Stimulated activated CD4-positive, alpha-beta T cell treated with anti-CD3 and anti-CD28 coated beads, Interleukin-4, amount 100 ng/mL, for 1 hour (primary cell): ENCODE data around the gene C1orf174.
A peak's percentile ranks its signal among the peaks of the same experiment; 100 is the strongest.

Source experiments
- DNase-seq: peaks from one replicate; pipeline ENCODE4 v3.0.0-alpha.2; 2020

C1orf174 gene

DNA sequence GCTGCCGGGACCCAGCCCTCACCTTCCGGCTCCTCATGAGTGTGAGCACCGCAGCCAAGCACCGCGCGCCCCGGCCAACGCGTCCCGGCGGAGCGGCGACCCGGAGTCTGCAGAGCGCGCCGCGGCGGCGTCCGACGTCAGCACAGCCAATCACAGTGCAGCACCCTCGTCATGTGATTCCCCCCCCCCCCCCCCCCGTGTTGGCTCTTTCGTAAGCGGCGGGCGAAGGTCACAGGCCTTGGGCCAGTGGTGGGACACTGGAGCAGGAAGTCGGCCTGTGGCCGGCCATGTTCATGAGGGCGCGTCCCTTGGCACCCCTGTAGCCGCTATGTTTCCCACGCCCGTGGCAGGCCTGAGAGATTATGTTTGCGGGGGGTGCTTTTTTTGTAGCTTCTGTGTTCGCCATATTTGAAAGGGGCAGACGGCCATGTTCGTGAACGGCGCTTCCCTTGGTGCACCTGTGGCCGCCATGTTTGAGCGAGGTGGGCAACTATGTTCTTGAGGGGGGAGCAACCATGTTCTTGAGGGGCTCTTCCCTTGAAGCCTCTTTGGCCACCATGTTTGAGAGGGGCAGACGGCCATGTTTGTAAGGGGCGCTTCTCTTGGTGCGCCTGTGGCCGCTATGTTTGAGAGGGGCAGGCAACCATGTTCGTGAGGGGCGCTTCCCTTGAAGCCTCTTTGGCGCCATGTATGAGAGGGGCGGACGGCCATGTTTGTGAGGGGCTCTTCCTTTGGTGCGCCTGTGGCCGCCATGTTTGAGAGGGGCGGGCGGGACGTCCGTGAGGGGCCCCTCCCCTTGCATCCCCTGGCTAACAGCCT lies at the start of gene C1orf174:
C1orf174 (minus strand) TSS at position 123 of the 819 bp plus-strand sequence; CDS start at position 37, 86 bp downstream.
- DNase-seq: peak; percentile 91

DNA sequence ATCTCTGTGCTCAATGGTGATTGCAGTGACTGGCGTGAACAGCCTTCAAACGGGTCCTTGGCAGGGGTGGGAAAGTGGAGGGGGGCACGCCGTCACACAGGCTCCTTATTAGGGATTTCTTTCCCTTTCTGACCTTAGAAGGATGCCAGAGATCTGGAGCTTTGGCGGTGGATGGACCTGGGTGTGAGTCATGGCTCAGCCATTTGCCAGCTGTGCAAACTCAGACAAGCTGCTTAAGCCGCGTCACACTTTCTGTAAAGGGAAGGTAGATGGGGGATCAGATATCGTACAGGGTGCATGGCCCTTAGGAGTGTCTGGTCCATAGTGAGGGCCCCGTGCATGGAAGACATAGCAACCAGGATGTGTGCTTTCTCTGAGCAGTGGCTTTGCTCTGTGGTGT lies 48.3 kb upstream of the C1orf174 start:
- no peak for DNase-seq

DNA sequence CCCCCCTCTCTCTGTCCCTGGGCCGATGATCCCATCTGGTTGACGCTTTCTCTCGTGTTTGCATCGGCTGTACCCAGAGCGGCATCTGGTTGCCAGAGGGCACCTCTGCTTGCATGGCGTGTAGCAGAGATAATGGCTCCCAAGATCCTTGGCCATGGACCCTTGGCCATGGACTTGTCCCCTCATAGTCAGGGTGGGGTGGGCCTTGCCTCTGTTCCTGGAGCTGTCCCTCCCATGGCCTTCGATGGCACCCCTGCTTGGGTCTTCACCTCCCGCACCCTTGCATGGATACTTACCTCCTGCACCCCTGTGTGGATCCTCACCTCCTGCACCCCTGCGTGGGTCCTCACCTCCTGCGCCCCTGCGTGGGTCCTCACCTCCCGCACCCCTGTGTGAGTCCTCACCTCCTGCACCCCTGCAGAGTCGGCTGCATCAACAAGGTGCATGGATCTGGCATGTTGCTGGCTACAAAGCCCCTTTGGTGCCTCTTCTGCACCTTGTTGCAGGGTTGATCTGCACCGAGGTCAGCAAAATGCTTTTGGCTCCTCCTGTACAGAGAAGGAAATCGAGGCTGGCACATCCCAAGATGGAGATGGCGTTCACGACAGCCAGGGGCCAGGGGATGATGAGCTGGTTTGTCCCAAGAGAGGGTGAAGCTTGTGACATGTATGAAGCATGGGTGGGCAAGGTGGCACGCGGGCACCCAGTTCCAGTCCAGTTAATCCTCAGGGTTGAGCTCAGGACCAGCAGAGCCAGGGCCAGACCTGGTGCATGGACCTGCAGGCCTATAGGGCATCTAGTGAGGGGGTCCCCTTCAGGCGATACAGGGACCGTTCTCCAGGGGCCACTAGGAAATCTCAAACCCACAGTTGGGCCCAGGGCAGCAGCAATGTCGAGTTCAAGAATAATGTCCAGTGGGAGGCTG lies 46.1 kb upstream of the C1orf174 start:
- no peak for DNase-seq

DNA sequence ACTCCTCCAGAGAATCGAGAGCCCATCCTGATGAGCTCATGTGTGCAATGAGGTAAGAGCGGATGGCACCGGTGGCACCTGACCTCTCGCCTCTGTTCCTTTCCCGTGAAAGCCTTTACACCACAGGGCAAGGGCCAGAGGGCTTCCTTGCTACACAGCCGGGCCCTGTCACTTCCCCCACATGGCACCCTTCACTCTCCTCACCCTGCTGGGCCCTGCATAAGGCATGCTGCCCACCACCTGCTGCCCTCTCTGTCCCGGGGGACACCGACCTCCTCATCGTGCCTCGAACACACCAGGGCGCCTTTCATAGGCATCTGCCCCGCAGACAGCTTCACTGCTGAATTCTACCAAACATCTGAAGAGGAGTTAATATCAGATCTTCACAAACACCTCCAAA lies 45.1 kb upstream of the C1orf174 start:
- no peak for DNase-seq

DNA sequence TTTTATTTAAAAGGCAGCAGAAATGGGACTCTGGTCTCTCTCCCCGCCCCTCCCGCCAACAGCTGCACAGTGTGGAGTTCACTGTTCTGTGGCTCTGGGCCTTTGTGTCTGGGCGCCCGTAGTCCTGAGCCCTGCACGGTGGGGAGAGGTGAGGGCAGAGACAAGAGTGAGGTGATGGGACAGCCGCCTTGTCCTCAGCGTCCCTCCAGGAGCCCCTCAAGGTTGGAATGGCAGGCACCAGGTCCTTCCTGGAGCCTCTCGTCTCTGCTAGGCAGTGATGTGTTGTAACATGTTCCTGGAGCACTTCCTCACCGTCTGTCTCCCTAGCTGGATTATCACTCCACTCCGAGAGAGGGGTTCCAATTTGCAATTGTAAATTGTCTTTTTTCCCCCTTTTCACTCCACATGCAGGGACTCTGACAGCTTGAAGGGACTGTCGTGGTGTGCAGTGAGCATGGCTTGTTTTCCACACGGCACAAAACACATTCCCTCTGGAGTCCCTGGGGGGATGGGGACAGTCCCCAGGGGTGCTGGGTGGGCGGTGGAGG lies 44.6 kb upstream of the C1orf174 start:
- DNase-seq: no peak

DNA sequence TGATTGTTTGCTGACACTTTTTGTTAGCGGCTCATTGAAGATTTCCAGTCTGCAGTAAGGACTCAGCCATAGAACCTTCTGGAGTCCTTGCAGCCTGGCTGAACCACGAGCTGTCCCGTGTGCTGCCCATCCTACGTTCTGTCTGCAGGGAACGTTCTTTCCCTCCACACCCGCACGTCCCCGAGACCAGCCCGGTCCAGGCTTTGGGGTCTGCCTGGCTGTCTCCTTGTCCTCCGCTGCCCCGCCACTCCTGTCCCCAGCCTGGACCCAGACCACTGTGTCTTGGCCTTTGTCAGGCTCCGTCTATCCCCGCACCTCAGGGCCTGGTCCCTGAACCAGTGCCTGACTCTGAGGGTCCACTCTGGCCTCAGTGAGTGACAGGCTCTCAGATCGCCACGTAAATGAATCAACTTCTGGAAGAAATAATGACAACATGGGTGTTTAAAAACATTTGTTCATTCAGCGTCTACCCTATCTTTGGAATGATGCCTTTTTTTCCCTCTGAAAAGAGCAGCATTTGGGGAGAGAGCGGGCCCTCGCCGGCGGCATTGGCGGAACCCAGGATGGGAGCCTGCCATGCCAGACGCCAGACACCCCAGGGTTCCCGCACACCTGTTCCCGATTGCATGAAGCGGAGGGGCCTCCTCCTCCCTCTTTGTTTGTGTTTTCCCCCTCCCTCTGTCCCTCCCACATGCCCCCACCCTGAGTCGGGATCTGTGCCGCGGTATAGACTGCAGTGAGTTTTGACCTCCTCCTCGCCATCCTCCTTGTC lies 43.9 kb upstream of the C1orf174 start:
- no peak for DNase-seq

DNA sequence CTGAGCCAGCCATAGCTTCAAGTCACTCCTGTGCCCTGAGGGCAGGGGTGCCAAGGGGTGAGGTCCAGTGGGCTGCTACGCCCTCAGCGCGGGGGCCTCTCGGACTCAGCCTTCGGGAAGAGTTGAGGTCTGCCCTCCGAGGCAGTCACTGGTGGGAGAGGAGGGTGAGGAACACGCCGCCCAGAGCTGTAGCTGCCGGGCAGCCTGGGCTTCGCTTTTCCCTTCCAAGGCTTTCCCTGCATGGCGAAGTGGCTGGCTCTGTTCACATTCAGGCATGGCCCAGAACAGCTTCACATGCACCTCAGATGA lies 43.0 kb upstream of the C1orf174 start:
- no peak for DNase-seq

DNA sequence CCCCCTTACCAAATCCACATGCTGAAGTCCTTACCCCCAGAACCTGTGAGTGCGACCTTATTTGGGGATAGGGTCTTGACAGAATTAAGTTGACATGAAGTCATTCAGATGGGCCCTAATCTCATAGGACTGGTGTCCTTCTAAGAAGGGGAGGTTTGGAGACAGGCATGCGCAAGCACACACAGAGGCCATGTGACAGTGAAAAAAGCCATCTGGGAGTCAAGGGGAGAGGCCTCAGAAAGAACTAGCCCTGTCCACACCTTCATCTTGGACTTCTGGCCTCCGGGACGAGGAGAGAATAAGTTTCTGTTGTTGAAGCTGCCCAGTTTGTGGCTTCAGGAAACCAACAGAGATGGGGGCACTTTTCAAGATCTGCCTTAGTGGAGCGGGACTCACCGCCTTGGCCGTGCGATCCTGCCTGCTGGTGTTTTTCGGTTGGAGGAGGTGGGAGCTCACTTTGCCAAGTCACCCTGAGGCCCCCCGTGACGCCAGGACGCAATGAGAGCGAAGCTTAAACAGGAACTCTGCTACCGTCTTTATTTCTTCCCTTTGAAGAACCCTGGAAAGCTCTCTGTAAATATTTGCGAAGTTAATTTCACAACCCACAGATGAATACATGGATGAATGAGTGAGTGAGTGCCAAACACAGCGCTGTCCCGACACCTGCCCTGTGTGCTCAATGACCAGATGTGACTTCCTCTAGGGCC lies 42.5 kb upstream of the C1orf174 start:
- DNase-seq: no peak

DNA sequence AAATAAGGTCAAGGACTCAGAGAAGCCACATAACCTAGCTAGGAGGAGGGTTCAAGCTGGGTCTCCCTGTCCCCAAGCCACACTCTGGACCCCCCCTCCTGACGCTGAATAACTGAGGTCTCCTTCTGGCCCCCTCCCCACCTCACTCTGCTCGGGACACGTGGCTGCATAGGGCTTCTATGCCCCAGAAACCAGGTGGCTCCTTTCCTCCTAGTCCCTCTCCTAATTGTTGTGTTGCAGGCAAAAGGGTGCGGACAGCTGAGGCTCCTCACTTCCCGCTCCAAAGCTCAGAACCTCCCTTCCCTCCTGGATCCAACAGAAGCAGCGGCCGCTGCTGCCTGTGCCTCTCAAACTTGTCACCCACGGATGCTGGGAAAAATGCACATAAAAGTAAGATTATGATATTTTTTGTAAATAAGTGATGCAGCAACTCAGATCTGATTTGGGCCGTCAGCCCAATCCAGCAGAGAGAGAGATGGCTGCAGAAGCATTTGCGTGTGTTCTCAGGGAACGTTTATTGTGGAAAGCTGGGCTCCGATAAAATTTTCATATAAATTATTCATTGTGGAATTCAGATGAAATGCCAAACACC lies 40.8 kb upstream of the C1orf174 start:
- DNase-seq: no peak

DNA sequence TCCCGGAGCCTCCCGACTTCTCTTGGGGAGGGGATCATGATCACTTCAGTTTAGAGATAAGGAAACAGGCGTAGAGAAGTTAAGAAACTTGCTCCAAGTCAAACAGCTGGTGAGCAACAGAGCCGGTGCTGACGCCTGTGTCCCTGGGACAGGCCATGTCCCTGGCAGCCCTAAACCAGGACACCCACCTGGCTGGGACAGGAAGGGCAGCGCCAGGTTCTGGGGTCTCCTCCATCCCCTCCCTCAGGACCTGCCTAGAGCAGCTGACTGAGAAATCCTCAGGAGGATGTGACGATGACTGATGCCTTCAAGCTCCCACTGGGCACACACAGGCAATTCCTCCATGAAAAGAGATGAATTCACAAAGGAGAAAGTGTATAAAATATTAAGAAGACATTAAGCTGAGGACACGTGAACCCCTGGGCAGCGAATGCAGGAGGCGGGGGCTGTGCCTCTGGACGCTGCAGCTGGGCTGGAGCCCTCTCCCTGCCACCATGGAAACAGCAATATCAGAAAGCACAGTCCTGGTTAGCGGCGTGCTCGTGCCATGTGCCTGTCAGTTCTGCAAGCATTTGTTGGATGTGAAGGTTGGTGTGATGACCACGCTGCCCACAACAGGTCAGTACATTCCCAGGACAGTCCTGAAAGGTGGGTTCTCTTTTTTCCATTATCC lies 40.1 kb upstream of the C1orf174 start:
- DNase-seq: no peak

DNA sequence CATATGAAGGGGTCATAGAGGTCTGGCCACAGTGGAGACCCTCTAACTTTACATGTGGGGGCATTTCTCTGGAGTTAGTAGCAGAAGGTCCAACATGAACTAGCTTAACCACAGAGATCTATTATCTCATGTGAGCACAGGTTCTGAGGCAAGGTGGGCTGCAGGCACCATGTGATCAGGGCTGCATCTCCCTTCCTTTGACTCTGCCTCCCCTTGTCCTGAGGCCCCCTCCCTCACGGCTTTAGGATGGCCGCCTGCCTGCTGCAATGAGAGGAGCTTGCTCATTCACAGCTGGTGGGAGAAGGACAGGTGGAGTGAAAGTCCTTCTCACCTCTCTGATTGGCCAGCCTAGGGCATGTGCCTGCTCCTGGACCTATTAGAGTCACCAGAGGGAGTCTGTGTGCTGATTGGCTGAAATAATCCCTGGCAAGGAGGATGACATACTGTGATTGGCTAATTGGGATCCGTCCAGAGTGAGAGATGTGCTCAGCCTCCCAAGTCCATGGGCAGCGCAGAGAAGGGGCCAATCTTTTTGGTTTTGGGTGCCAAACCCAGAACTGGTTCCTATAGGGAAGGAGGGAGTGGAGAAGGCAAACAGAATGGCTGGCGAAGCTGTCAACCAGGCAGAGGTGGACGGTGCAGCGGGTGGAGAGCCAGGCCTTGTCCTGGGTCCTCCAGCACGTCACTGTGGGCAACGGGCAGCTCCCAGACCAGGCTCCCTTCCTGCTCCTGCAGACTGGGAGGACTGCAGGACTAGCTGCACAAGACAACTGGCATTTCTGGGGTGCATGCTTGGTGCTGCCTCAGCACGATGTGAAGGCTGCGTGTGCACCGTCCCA lies 39.4 kb upstream of the C1orf174 start:
- no peak for DNase-seq

DNA sequence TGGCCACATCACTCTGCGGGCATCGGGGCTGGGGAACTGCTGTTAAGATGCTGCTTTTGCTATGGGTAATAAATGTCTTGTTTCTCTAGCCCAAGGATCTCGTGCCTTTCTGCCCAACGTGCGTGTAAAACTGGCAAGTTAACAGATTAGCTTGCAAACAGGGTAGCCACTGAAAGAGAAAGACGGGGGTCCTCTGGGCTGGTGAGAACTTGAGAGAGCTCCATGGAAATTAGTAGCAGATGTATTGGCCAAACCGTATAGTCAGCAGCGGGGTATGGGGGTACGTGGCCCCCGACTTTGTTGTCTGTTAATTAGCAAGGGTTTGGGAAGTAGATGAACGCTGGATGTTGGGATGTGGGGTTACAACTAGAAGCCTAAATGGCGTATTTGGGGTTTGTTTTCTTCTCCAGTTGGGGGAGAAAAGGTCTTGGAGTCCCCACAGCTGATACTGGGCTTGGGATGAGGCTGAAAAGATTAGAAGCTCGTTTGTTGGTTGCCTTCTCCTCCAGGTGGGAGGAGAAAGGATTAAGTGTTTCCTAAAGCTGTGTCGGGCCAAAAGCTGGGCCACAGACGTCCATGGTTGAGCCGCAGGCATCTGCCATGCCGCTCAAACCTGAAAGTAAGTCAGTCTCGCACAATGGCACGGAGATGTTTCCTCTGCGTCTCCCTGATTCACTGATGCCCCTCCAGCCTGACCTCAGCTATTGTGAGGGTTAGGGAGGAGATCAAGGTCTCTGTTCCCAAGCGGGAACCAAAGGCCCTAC lies 32.3 kb upstream of the C1orf174 start:
- no peak for DNase-seq

DNA sequence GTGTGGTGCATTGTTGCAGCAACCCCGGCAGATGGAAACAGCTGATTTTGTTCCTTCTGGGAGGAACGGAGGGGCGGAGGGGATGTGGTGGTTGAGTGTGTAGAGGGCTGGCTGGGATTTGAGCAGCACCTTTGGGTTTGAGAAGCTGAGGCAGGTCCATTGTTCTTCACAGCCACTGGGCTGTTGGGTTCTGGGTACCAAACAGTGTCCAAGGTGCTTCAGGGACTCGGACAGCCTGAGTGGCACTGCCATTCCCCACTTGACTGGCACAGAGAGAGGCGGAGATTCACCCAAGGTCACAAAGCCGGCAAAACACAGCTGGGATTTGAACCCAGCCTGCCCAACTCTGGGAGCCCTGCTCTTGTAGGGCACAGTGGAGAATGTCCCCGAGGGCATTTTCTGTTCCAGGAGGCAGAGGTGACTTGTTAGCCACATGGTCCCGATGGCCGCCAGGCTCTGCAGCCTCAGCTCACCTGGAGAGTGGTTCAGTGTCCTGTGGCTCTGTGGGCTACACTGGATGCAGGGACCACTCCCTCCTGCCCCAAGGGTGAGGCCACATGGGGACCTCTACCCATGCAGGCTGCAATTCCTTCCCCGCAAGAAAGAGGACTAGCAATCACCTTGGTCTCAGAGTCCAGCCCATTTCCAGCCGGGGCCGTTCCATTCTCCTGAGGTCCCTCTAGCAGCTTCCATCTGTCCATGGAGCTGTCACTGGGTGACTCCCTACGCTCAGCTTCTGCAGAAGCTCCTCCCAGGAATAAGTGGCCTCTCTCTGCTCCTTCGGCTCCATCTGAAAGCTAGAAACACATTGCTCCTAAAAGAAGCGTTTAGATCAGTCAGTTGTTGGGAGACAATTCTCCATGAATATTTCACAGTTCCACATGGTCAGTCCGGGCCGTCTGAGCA lies 31.2 kb upstream of the C1orf174 start:
- no peak for DNase-seq

DNA sequence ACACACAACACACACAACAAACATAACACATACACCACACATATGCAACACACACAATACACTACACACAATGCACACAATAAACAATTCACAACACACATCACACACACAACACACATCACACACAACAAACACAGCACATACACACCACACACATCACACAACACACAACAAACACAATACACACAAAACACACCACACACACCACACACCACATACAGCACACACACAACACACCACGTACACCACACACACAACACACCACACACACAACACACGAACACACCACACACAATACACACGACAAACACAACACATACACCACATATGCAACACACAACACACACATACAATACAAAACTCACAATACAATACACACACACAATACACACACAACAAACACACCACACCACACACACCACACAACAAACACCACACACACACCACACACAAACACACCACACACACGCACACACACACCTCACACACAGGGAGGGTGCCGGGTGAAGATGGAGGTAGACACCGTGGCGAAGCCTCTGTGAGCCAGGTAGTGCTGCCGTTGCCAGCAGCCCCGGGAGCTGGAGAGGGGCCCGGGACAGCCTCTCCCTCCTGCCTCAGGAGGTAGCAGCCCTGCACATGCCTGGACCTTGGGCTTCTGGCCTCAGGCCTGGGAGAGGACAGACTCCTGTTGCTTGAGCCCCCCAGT lies 30.4 kb upstream of the C1orf174 start:
- DNase-seq: no peak

DNA sequence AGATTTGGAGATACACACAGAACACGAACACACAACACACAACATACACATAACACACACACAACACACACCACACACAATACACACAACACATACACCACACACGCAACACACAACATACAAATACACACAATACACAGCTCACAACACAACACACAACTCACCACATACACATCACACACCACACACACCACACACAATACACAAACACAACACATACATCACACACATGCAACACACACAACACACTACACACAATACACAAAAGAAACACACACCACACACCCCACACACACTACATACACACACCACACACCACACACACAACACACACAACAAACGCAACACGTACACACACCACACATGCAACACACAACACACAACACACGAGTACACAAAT lies 29.1 kb upstream of the C1orf174 start:
- DNase-seq: no peak

DNA sequence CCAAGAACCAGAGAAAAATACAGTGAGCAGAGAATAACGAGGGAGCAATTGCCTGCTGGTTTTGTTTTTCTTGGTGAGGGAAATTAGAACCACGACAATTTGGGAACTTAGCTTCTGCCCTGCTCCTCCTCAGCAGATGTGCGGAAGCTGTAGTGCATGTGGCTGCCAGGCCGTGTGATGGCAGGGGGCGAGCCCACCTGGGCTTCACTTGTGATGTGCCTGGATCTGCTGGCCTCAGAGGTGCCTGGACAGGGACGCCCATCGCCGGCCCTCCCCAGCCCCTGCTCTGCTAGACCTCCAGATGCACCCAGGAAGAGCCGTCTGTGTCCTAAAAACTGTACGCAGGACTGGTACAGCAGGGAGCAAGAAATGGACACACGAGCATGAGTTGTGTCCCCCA lies 28.5 kb upstream of the C1orf174 start:
- no peak for DNase-seq

DNA sequence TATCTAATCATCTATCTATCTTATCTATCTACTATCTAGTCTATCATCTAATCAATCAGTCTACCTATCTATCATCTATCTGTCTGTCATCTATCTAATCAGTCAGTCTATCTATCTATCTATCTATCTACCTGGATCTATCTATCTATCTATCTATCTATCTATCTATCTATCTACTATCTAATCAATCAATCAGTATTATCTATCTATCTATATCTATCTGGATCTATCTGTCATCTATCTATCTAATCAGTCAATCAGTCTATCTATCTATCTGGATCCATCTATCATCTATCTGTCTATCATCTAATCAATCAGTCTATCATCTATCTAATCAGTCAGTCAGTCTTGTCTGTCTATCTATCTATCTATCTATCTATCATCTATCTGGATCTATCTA lies 26.9 kb upstream of the C1orf174 start:
- DNase-seq: no peak

DNA sequence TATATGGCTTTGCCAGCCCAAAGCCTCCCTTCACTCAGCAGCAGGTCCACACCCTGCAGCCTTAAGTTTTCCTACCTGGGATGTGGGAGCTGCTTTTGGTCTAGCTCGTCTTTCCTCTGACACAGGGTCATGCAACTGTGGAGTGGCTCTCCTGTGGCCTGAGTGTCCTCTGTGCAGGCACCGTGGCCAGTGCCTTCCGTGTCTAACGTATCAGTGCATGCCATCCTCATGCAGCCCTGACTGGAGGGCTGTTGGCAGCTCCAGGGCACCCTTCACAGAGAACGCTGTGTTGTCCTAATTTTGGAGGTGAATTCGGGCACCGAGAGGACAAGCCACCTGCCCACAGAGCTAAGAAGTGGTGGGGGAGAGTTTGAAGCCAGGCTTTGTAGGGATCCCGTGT lies 25.7 kb upstream of the C1orf174 start:
- no peak for DNase-seq
